ENCODE measurements around the gene SPTB.

- TF ChIP-seq CTCF (optimal IDR thresholded peaks at IDR 0.05 in 1 of 3, IDR thresholded peaks at IDR 0.05 in 1 of 3, conservative IDR thresholded peaks at IDR 0.05 in 1 of 3; ENCODE audit: extremely low read depth in 1 of 3, insufficient read depth in 2 of 3, low read length in 3 of 3) (no peak), EZH2 (IDR thresholded peaks at IDR 0.05; ENCODE audit: low read length) (no peak)
Measured at GRCh38 chr14:64864258-64864657, 15.4 kb downstream of the SPTB start.

Data from keratinocyte (primary cell).